RPMI8226 (cell line): Measurements from ENCODE around the gene RASSF10.
A peak's percentile ranks its signal among the peaks of the same experiment; 100 is the strongest.

Source experiments
- DNase-seq: peaks from one replicate; pipeline ENCODE4 v3.0.0-alpha.2; 2015

Gene RASSF10

DNA sequence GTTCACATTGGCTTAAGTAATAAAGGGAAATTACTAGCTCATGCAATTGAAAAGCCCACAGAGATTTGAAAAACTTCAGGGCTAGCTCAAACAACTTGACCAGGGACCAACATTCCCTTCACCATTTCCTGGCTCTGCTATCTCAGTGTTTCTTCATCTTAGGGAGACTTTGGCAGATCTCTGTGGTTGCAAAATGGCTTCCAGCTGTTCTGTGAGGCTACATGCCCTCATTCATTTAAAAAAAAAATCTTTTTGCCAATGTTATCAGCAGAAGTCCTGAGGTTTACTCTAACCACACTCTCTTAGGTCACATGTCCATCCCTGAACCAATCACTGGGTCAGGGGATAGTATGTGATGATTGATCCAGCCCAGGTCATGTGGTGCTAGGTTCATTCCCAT, 13.9 kb upstream of the RASSF10 start:
- DNase-seq = no peak

DNA sequence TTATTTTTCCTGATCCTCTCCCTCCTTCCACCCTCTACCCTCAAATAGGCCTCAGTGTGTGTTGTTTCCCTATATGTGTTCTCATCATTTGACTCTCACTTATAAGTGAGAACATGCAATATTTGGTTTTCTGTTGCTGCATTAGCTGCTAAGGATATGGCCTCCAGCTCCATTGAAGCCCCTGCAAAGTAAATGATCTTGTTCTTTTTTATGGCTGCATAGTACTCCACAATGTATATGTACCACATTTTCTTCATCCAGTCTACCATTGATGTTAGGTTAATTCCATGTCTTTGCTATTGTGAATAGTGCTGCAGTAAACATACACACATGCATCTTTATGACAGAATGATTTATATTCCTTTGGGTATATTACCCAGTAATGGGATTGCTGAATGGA, 13.3 kb upstream of the RASSF10 start:
- DNase-seq = no peak

DNA sequence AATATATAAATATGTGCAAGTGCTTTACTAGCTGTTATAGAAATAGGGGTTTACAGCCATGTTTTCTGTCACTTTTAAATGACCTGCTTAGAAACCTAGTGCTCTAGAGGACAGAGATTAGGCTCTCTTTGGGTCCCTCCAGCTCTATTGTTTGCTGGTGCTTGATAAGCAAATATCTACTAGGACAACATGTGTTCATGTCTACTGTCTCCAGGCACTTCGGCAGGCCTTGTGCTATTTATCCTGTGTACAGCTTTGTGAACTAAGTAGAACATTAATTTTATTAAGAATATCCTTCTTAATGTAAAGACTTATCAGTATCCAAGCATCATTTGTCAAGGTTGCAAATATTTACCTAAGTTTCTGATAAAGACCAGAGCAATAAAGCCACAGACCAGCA, 11.9 kb upstream of the RASSF10 start:
- no peak for DNase-seq

DNA sequence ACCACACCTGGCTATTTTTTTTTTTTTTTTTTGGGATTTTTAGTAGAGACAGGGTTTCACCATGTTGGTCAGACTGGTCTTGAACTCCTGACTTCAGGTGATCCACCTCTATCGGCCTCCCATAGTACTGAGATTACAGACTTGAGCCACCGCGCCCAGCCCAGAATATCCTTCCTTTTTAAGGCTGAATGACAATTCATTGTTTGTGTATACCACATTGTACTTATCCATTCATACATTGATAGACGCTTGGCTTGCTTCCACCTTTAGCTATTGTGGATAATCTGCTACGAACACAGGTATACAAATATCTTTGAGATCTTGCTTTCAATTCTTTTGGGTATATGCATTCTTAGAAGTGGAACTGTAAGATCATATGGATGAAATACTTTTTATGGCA, 10.8 kb upstream of the RASSF10 start:
- DNase-seq = no peak

DNA sequence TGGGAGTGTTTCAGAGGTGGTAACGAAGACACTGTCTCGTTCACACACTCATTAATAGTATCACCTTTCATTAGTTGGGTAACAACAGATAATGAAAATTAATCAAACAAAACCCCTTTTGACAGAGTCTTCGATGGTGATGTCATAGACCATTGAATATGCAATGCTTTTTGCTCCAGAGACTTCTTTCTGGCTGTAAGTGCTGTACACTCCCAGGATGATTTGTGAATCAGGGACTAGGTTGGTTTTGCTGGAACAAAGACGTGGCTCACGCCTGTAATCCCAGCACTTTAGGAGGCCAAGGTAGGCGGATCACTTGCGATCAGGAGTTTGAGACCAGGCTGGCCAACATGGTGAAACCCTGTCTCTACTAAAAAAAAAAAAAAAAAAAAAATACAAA, 9.5 kb upstream of the RASSF10 start:
- no peak for DNase-seq

DNA sequence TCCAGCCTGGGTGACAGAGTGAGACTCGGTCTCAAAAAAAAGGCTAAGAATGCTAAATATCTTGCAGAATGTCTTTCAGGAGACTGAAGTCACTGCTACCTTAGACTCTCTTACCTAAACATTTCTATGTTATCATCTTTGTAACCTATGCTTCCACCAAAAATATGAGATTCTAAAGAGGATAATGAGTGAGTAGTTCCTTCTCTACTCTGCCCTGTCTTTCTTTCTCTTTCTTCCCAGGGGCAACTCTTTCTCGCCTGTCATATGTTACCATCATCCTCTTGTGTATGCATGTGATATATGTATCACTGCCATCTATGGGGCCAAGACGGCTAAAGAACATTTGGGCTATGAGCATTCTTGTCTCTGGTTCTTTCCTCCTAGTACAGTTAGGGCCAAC, 9.0 kb upstream of the RASSF10 start:
- DNase-seq = no peak

DNA sequence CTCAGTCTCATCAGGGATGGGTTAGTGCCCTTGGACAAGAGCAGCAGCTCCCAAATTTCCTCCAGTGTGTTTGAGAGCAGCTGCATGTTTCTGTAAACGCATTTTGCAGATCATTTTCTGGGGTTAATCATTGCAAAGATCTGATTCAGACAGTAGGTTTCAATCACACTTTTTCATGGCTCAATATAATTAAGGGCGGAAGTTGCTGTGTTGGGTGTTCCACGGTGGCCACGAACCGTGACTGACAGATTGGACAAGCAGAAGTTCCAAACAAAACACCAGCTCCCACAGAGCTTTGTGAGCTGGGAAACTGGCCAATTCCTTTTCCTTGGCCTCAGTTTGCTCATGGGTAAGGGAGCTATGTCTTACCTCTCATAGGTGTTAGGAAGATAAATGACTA, 8.4 kb upstream of the RASSF10 start:
- DNase-seq = no peak

DNA sequence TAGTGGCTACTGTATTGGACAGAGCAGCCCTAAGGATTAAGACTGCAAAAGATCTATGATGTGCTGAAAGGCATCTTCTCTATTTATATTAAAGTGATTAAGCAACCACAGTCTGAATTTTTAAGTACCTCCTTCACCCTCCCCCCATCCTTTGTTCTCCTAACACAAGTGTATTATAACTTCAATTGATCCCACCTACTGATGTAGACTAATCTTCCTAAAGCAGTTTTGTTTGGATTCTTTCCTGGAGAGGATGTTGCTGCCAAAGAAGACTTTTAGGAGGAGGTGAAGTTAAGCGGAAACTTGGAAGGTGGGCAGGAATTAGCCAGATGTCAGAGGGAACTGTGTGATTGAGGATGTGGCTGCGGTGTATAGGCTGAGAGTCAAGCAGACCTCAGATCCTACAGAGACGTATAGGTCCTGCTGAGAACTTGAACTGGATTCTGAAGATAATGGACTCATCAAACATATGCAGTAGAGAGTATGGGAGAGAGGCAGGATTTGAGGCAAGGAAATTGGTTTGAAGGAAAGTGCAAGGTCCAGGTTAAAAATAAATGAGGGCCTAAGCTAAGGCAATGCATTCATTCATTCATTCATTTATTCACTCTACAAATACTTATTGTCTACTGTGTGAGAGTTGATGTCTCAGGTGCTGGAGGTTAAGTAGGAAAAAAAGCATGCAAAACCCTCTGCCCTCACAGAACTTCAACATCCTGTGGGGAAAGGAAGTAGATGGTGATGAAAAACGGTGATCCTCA, 5.2 kb upstream of the RASSF10 start:
- no peak for DNase-seq

DNA sequence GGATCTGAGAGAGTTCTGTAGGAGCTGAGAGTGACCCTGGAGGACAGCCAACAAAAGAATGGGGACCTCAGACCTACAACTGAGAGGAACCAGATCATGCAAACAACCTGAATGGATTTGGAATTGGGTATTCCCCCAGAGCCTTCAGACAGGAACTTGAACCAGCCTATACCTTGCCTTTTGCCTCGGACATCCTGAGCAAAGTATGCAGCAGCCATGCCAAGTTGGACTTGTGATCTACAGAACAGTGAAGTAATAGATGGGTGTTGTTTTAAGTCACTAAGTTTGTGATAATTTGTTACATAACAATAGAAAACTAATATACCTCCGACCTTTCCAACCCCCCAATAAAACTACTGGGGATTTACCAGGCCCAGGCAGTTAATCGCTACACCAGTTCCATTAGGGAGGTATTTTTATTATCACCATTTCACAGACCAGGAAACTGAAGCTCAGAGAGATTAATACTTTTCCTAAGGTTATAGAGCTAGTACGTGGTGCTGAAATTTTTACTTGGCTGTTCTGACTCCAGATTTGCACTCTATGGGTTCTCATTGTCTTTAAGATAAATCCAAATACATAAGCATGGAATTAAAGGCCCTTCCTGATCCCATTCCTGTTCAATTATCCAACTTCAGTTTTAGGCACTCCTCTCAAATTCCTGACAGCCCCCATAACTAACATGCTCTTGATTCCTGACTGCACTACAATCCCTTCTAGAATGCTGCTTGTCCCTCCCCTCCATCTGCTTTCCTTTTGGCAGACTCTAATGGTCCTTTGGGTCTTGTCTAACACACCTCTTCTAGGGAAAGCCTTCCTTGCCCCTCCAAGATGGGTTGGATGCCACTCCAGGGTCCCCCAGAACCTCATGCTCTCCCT, 1.7 kb upstream of the RASSF10 start:
- no peak for DNase-seq

DNA sequence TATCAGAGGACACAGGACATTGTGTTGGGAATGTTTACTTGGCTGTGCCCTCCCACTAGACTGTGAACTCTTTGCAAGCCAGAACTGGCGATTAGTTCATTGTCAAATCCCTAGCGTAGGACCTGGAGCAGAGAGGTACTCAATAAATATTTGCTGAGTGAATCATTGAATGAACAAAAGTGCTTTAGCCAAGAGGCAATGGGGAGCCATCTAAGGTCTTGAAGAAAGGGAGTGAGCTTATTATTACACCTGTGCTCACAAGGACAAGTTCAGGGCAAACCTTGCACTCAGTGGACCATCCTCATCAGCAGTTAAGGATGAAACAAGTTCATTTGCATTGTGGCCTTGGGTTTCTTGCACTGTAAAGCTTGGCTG, 1.1 kb upstream of the RASSF10 start:
- no peak for DNase-seq

DNA sequence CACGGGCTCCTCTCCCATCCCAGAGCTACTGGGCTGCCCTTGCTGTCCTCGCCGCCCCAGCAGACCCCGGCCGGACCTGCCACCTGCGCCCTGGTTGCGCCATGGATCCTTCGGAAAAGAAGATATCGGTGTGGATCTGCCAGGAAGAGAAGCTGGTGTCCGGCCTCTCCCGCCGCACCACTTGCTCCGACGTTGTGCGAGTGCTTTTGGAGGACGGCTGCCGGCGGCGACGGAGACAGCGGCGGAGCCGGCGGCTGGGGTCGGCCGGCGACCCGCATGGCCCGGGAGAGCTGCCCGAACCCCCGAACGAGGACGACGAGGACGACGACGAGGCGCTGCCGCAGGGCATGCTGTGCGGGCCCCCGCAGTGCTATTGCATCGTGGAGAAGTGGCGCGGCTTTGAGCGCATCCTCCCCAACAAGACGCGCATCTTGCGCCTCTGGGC, 382 bp downstream of the RASSF10 start:
- no peak for DNase-seq

DNA sequence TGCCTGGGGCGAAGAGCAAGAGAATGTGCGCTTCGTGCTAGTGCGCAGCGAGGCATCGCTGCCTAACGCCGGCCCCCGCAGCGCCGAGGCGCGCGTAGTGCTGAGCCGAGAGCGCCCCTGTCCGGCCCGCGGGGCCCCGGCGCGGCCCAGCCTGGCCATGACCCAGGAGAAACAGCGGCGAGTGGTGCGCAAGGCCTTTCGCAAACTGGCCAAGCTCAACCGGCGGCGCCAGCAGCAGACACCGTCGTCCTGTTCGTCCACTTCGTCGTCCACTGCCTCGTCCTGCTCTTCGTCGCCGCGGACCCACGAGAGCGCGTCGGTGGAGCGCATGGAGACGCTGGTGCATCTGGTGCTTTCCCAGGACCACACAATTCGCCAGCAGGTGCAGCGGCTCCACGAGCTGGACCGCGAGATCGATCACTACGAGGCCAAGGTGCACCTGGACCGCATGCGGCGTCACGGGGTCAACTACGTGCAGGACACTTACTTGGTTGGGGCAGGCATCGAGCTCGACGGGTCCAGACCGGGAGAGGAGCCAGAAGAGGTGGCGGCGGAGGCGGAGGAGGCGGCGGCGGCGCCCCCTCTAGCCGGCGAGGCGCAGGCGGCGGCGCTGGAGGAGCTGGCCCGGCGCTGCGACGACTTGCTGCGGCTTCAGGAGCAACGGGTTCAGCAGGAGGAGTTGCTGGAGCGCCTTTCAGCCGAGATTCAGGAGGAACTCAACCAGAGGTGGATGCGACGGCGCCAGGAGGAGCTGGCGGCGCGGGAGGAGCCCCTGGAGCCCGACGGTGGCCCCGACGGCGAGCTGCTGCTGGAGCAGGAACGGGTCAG, 1.0 kb downstream of the RASSF10 start:
- no peak for DNase-seq

DNA sequence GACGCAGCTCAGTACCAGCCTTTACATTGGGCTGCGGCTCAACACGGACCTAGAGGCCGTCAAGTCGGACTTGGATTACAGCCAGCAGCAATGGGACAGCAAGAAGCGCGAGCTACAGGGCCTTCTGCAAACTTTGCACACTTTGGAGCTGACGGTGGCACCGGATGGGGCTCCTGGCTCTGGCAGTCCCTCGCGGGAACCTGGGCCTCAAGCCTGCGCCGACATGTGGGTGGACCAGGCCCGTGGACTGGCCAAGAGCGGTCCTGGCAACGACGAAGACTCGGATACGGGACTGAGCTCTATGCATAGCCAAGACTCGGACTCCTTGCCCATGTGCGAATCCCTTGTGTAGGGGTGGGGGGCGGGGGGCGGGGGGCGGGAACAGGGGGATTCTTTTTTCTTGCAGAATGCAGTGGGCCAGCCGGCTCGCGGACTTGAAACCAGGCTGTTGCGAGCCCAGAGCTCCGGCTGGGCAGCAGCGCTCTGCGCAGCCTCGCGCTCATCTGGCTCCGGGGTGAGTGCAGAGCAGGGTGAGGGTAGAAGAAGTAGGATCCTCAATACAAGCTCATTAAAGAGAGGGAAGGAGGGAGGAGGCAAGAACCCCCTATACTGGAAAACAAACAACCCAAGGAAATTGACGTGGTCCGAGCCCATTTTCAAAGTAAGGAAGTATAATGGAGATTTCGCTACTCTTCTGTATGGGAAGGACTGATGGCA, 1.8 kb downstream of the RASSF10 start:
- DNase-seq = peak; percentile 4

DNA sequence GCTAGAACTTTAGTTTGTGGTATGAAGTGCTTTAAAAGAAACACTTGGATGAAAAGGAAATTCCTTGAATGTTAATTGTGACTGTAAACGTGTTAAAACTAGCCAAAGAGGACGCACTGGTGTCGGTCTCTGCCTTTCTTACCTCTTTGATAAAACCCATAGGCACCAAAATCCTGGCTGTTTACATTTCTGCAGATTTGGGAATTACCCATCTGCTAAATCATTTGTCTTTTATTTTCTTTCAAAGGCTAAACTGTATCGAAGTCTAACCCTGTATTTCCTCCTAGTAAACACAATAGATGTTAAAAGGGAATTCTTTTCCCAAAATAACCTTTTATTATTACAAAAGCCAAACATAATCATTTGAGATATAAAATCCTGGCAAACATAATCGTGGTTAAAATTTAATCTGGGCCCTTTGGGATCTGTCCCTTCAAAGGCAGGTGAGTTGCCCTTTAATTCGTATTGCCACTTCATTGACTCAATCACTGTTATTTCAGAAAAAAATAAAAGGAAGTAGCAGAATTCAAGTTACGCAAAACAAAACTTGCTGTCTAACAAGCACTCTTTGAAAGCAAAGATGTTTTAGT, 2.4 kb downstream of the RASSF10 start:
- no peak for DNase-seq

DNA sequence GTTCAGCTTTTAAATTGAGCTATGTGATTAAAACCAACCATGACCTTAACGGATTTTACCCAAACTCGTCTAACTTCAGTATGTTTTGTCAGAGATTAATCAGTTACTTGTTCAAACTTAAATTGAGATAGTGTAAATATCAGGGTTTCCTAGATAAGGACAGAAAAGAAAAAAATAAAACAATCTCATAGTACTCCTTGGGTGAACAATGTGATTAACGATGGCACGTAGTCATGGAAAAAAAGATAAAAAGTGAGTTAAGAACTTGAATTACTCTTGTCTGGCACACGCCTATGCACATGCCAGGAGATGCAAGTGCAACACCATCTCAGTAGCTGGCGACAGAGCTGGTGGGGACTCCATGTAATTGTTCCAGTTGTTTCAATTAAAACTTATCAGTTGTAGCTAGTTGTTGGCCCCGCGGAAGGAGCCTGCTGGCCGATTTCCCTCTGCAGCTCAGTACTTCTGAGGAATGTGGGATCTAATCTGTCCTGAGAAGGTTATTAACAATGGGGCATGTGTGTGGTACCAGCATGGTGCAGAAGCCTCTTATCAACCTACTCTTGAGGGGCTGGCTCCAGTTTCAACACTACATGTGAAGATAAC, 3.0 kb downstream of the RASSF10 start:
- DNase-seq = no peak

DNA sequence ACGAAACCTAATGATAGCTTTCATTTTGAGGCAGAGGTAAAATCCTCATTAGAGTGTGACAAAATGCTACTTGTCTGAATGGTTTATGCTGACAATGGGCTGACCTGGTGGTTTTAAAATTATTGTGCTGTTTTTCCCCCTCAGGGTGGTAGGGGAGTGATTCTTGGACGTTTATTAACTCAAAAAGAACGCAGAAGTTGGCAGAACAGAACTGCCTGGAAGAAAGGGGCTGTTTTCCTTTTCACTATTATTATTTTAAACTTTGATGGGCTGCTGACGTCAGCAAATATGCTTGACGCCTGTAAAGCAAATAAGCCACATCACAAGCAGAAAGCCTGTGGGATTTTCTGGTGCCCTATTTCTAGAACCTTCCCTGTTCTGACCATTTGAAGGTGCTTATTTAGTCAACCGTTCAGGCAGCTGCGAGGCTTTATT, 4.0 kb downstream of the RASSF10 start:
- no peak for DNase-seq

DNA sequence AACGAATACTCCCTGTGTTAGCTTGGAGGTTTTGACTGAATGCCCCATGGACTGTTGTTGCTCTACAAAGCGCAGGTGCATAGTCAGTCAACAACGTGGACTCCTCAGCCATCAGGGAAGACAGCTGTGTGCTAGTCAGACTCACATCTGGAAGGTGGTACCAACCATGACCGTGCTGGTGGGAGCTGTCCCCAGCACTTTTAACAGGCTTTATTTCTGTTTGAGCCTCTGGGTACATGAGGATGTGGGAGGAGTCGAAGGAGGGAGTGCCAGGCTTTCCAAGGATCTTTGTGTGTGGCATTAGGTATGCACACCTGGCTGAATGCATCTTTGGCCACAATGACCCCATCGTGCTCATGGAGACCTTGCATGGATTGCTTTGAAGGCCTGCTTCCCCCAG, 6.6 kb downstream of the RASSF10 start:
- DNase-seq = no peak

DNA sequence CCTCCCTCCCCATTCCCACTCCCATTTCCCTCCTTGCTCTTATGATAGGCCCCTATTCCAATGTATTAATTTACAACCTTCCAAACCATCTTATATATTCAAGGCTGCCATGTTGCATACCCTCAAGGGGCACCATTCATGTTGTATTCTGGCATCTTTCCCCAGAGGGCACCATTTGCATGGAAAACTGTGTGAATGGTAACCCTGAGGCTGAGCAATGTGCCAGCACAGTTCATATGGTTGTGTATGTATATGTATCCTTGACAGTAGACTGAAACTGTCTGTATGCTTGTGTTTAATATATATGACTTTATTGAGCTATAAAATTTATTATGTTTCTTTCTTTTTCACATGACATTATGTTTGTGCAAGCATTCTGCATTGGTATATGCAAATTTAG, 7.3 kb downstream of the RASSF10 start:
- no peak for DNase-seq

DNA sequence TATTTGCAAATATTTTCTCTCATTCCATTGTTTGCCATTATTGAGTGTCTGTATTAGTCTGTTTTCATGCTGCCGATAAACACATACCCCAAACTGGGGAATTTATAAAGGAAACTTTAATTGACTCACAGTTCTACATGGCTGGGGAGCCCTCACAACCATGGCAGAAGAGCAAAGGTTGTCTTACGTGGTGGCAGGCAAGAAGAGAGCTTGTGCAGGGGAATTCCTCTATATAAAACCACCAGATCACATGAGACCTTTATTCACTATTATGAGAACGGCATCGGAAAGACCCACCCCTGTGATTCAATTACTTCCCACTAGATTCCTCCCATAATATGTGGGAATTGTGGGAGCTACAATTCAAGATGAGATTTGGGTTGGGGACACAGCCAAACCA, 10.2 kb downstream of the RASSF10 start:
- no peak for DNase-seq

DNA sequence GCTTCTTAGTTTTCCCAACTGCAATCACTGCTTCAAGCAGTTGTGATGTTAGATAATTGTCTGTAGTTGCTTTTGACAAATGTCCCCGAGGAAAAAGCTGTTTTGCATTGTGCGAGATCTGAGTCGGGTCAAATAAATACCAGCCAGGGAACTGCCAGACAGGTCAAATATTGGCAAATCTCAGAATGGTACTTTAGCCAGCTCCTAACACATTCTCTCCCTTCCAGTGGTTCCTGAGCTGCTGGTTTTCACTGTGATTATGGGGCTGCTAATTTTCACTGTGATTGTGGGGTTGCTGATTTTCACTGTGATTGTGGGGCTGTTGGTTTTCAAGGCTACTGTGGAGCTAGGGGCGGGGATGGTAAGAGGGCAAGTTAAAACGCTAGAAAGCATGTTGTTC, 14.3 kb downstream of the RASSF10 start:
- no peak for DNase-seq

DNA sequence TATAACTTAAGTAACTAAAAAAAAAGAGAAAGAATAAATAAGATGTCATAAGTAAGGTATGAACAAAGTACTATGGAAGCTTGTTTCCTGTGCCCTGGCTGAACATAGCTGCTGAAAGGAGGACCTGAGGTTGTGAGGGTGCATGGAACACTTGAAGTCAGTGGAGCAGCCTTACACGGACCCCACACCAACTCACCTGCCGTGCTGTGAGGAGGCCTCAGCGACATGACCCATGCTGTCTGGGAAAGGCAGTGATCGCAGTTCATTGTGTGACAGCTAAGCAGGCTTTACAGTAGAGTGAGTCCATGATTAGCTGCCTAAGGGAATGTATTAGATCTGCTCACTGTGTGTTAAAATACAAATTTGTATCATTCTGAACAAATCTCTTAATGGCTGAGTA, 17.6 kb downstream of the RASSF10 start:
- no peak for DNase-seq

DNA sequence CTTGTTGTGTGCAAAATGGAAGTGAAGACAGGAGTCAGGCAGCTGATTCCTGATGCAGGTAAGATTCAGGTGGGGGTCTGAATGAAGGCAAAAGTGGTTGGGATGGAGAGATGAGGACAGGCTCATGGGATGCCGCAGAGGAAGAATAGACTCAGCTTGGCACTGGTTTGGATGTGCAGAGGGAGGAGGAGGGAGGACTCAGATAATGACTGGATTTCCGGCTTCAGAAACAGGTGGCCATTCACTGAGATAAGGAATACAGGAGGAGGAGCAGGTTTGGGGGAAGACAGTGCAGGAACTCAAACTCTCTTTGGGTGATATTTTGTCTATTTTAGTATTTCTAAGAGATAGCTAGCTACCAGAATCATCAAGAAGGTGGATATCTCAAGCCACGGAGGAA, 19.2 kb downstream of the RASSF10 start:
- DNase-seq = no peak
